A673 (cell line): ENCODE measurements around the gene TK2. TPM values are rescaled to one million over a fixed set of nuclear protein-coding genes. Genes with fewer than 3 reads are reported as not detected.

Experiments
- BruUV-seq: library from RNA; stranded (reverse); fragments of 400-500 nt; replicated peaks from 2 replicates; lab custom pipeline; 2021; lab: Mats Ljungman, UMichigan
- CTCF ChIA-PET: fragments of 300-600 bp; sonication (Branson Sonifier 250); formaldehyde crosslinking; loops from one replicate; lab custom pipeline; 2022; ENCODE audit warnings: antibody characterized with exemption; lab: Charles Lee
- POLR2A ChIA-PET: fragments of 300-600 bp; sonication (Branson Sonifier 250); formaldehyde crosslinking; loops from one replicate; lab custom pipeline; 2022; ENCODE audit warnings: antibody characterized with exemption; ENCODE audit not compliant: low non-redundant PET; lab: Charles Lee
- DNase-seq: peaks from one replicate; pipeline ENCODE4 v3.0.0-alpha.2; 2015; ENCODE audit warnings: low spot score
- H3K27ac ChIP-seq: fragments of 200-600 bp; sonication (generic); 2 replicates; pipeline ENCODE4 v1.5.1; 2016; ENCODE audit warnings: mixed run types, low read depth, mild to moderate bottlenecking, mixed read lengths, antibody characterized with exemption, low read length; ENCODE audit not compliant: poor library complexity, severe bottlenecking
- H3K27me3 ChIP-seq: fragments of 200-600 bp; sonication (generic); replicated peaks from 2 replicates; pipeline ENCODE4 v1.6.1; 2017; ENCODE audit warnings: mixed run types, low read depth, mild to moderate bottlenecking, mixed read lengths, antibody characterized with exemption, low read length; ENCODE audit not compliant: insufficient read depth, poor library complexity
- H3K36me3 ChIP-seq: fragments of 200-600 bp; sonication (generic); 2 replicates; pipeline ENCODE4 v1.6.1; 2016; ENCODE audit warnings: mixed run types, mild to moderate bottlenecking, mixed read lengths, antibody characterized with exemption, low read length; ENCODE audit not compliant: insufficient read depth, poor library complexity, severe bottlenecking
- H3K4me1 ChIP-seq: fragments of 200-600 bp; sonication (generic); 2 replicates; pipeline ENCODE4 v1.6.1; 2017; ENCODE audit warnings: mixed run types, mild to moderate bottlenecking, mixed read lengths, antibody characterized with exemption, low read length; ENCODE audit not compliant: insufficient read depth, poor library complexity, severe bottlenecking
- H3K4me3 ChIP-seq: fragments of 200-600 bp; sonication (generic); 2 replicates; pipeline ENCODE4 v1.5.1; 2016; ENCODE audit warnings: low read depth, mixed run types, mild to moderate bottlenecking, mixed read lengths, low read length; ENCODE audit not compliant: poor library complexity, severe bottlenecking
- H3K9me3 ChIP-seq: fragments of 200-600 bp; sonication (generic); 2 replicates; pipeline ENCODE4 v1.6.1; 2016; ENCODE audit warnings: mixed run types, low read depth, mild to moderate bottlenecking, mixed read lengths, antibody characterized with exemption, low read length; ENCODE audit not compliant: poor library complexity, severe bottlenecking
- CTCF ChIP-seq: fragments of 300-800, 200-600 bp; sonication (generic); conservative IDR thresholded peaks from 2 replicates; pipeline ENCODE4 v1.5.1; 2017; ENCODE audit warnings: low read depth, mild to moderate bottlenecking, antibody characterized with exemption, low read length, moderate library complexity, mixed read lengths
- EZH2 ChIP-seq: fragments of 200-600 bp; sonication (generic); IDR thresholded peaks from 2 replicates; pipeline ENCODE4 v1.6.1; 2017; ENCODE audit warnings: borderline replicate concordance, low read depth, mild to moderate bottlenecking, mixed read lengths, antibody characterized with exemption, low read length; ENCODE audit not compliant: poor library complexity, severe bottlenecking
- intact Hi-C: fragments of 100-400 bp; cut with micrococcal nuclease; formaldehyde crosslinking; loops from one replicate; pipeline ENCODE4 v1.10.0; 2022; ENCODE audit not compliant: unreplicated experiment
- total RNA-seq: library from RNA; stranded (reverse); gene quantifications from 2 replicates; pipeline ENCODE4 v1.2.3, GENCODE V29; 2021

TK2 gene
- total RNA-seq, 1 experiment from 2014 or later = 8.2 TPM

DNA sequence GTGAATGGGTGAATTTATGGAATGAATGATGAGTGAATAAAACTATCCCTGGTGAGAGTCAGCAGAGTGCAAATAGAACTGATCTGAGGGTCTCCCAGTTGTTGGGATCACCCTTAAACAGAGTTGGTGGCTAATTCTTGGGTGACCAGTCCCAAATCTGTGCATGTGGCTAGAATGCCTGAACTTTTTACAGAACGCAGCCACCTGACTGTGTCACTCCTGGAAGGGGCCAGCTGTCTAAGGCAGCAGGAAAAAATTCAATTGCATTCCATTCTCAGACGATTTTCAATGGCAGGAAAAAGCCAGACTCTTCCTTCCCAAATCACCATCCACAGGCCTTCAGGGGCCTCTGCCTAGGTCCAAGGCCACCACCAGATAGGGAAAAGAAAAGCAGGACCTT is 79.4 kb downstream of the TK2 start:
- Histone ChIP-seq H3K27me3 (no peaks in the 10 kb centered on the region), H3K9me3 (no peaks in the 10 kb centered on the region), H3K4me1 (no peaks in the 10 kb centered on the region), H3K36me3 (no peaks in the 10 kb centered on the region), H3K4me3 (no peak overlapping the region), H3K27ac (no peak overlapping the region)
- intact Hi-C loops = no loop called here
- BruUV-seq = no TSS peak
- DNase-seq = no peak
- ChIA-PET POLR2A (no interaction called here), CTCF (no interaction called here)
- no peak for TF ChIP-seq EZH2
- TF ChIP-seq CTCF = no peak

GRCh38 chr16:66469947-66470546 is 79.9 kb downstream of the TK2 start:
- no peak overlapping the region for H3K4me3 ChIP-seq
- intact Hi-C loops = no loop called here
- CTCF ChIA-PET = no interaction called here
- no peaks in the 10 kb centered on the region for H3K9me3 ChIP-seq
- no TSS peak for BruUV-seq
- POLR2A ChIA-PET = no interaction called here
- H3K36me3 ChIP-seq = no peaks in the 10 kb centered on the region
- no peaks in the 10 kb centered on the region for H3K27me3 ChIP-seq
- H3K4me1 ChIP-seq = no peaks in the 10 kb centered on the region
- DNase-seq = no peak
- no peak for TF ChIP-seq EZH2
- no peak for TF ChIP-seq CTCF
- no peak overlapping the region for H3K27ac ChIP-seq

DNA sequence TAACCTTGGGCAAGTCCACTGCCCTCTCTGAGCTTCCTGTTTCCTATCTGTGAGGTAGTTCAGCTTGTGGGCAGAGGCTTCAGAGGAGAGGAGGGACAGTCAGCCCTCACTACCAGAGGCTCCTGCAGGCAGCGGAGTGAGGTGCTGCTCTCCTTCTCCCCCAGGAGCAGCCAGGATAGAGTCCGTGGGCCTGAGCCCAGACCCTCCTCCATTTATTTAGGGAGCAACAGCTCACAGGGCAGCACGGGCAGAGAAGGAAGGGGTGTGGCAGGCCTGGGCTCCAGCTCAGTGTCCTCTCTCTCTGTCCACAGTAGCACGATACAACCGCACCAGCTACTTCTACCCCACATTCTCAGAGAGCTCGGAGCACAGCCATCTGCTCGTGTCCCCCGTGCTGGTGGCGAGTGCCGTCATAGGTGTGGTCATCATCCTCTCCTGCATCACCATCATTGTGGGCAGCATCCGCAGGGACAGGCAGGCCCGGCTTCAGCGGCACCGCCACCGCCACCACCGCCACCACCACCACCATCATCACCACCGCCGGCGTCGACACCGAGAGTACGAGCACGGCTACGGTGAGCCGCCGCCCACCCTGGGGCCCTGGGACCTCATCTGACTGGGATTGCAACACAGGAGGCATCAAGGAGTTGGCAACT is 80.5 kb downstream of the TK2 start:
- CTCF ChIA-PET = no interaction called here
- intact Hi-C loops = no loop called here

More for the DNA sequence above, 80.5 kb downstream of the TK2 start:
- no peak for TF ChIP-seq CTCF
- no peak for TF ChIP-seq EZH2
- POLR2A ChIA-PET = no interaction called here
- no peaks in the 10 kb centered on the region for H3K9me3 ChIP-seq
- no peaks in the 10 kb centered on the region for H3K36me3 ChIP-seq
- BruUV-seq = no TSS peak
- no peak overlapping the region for H3K27ac ChIP-seq
- H3K4me3 ChIP-seq = no peak overlapping the region
- no peaks in the 10 kb centered on the region for H3K27me3 ChIP-seq
- no peak for DNase-seq
- no peaks in the 10 kb centered on the region for H3K4me1 ChIP-seq
